ENCODE measurements around the gene HGF.

Gene HGF

GRCh38 chr7:81754918-81755696 is 14.7 kb downstream of the HGF start:
- TF ChIP-seq GATA2 (IDR thresholded peaks at IDR 0.05; ENCODE audit: low read depth, low read length) (no peak), GATA3 (IDR thresholded peaks at IDR 0.05; ENCODE audit: low read depth, low read length) (0 out of 2 replicates have a peak, but pooled peaks have one; percentile 9)

GRCh38 chr7:81753392-81753791 is 16.5 kb downstream of the HGF start:
- TF ChIP-seq GATA2 (IDR thresholded peaks at IDR 0.05; ENCODE audit: low read depth, low read length) (no peak), GATA3 (IDR thresholded peaks at IDR 0.05; ENCODE audit: low read depth, low read length) (no peak)

GRCh38 chr7:81752318-81752714 is 17.5 kb downstream of the HGF start:
- TF ChIP-seq GATA3 (IDR thresholded peaks at IDR 0.05; ENCODE audit: low read depth, low read length) (no peak), GATA2 (IDR thresholded peaks at IDR 0.05; ENCODE audit: low read depth, low read length) (no peak)

- no peak for TF ChIP-seq GATA3 (IDR thresholded peaks at IDR 0.05; ENCODE audit: low read depth, low read length)
Observed at GRCh38 chr7:81751619-81752317, 18.1 kb downstream of the HGF start.

- TF ChIP-seq GATA2 (IDR thresholded peaks at IDR 0.05; ENCODE audit: low read depth, low read length) (no peak), GATA3 (IDR thresholded peaks at IDR 0.05; ENCODE audit: low read depth, low read length) (no peak)
Observed at GRCh38 chr7:81745637-81746036, 24.2 kb downstream of the HGF start.

- TF ChIP-seq GATA3 (IDR thresholded peaks at IDR 0.05; ENCODE audit: low read depth, low read length) (no peak), GATA2 (IDR thresholded peaks at IDR 0.05; ENCODE audit: low read depth, low read length) (no peak)
Observed at GRCh38 chr7:81744389-81744788, 25.5 kb downstream of the HGF start.

- TF ChIP-seq GATA3 (IDR thresholded peaks at IDR 0.05; ENCODE audit: low read depth, low read length) = no peak
- no peak for TF ChIP-seq GATA2 (IDR thresholded peaks at IDR 0.05; ENCODE audit: low read depth, low read length)
Observed at GRCh38 chr7:81743665-81744064, 26.2 kb downstream of the HGF start.

GRCh38 chr7:81743201-81743600 is 26.6 kb downstream of the HGF start:
- no peak for TF ChIP-seq GATA2 (IDR thresholded peaks at IDR 0.05; ENCODE audit: low read depth, low read length)
- TF ChIP-seq GATA3 (IDR thresholded peaks at IDR 0.05; ENCODE audit: low read depth, low read length) = no peak

GRCh38 chr7:81740403-81740802 is 29.4 kb downstream of the HGF start:
- TF ChIP-seq GATA3 (IDR thresholded peaks at IDR 0.05; ENCODE audit: low read depth, low read length) (peak; percentile 94), GATA2 (IDR thresholded peaks at IDR 0.05; ENCODE audit: low read depth, low read length) (peak; percentile 82)

GRCh38 chr7:81736091-81736490 is 33.8 kb downstream of the HGF start:
- no peak for TF ChIP-seq GATA3 (IDR thresholded peaks at IDR 0.05; ENCODE audit: low read depth, low read length)
- TF ChIP-seq GATA2 (IDR thresholded peaks at IDR 0.05; ENCODE audit: low read depth, low read length) = no peak

GRCh38 chr7:81725812-81726127 is 44.1 kb downstream of the HGF start:
- TF ChIP-seq GATA2 (IDR thresholded peaks at IDR 0.05; ENCODE audit: low read depth, low read length) (no peak), GATA3 (IDR thresholded peaks at IDR 0.05; ENCODE audit: low read depth, low read length) (no peak)

- TF ChIP-seq GATA3 (IDR thresholded peaks at IDR 0.05; ENCODE audit: low read depth, low read length) (no peak), GATA2 (IDR thresholded peaks at IDR 0.05; ENCODE audit: low read depth, low read length) (no peak)
Observed at GRCh38 chr7:81725003-81725811, 44.6 kb downstream of the HGF start.

- TF ChIP-seq GATA2 (IDR thresholded peaks at IDR 0.05; ENCODE audit: low read depth, low read length) (no peak), GATA3 (IDR thresholded peaks at IDR 0.05; ENCODE audit: low read depth, low read length) (no peak)
Observed at GRCh38 chr7:81721437-81721836, 48.4 kb downstream of the HGF start.

- TF ChIP-seq GATA3 (IDR thresholded peaks at IDR 0.05; ENCODE audit: low read depth, low read length) = no peak
- no peak for TF ChIP-seq GATA2 (IDR thresholded peaks at IDR 0.05; ENCODE audit: low read depth, low read length)
Observed at GRCh38 chr7:81719865-81720264, 50.0 kb downstream of the HGF start.

Data from SH-SY5Y (cell line).